ENCODE data around the gene ACTL7B.
"Not testable (repeated sequence)": the region's sequence is repeated elsewhere in the genome, so short reads cannot be mapped to it uniquely, and the experiment has no call there.

ACTL7B gene

DNA sequence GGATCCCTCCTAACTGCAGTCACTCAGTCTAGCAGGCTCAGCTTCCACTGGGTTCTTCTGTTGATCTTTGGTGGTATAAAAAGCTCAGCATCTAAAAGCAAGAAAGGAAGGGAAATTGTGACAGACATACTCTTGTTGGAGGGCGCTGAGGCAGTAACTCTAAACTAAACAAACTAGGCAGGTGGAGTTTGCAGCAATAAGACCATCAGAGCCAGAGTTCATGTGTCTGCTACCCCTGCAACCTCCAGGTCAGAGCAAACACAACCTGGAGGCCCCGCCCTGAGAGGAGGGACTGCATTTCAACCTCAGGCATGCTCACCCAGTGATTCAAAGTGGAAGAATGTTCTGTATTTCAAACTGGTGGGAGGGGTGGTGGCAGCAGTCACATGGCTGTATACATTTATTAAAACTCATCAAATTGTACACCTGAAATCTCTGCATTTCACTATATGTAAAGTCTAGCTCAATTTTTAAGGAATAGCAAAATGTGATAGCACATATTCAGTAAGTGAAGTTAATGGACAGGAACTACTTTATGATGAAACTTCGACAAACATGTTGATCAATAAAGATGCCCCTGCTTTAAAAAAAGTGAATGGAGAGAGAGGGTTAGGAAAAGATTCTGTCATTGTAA lies 13.4 kb upstream of the ACTL7B start:
- peak; percentile 12 for DNase-seq

DNA sequence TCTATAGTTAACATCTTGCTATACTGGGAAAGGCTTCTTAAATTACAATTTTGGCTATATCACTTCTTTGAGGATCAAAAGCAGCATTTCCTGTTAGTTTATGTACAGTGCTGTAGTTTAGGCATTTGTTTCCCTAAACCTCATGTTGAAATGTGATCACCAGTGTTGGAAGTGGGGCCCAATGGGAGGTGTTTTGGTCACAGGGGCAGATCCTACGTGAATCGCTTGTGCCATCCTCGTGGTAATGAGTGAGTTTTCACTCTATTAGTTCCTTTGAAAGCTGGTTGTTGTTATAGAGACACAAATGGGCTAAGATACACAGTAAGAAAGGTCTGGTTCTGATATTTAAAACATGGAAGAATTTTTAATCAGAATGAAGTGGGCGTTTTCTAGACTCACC lies 12.0 kb upstream of the ACTL7B start:
- DNase-seq: no peak

DNA sequence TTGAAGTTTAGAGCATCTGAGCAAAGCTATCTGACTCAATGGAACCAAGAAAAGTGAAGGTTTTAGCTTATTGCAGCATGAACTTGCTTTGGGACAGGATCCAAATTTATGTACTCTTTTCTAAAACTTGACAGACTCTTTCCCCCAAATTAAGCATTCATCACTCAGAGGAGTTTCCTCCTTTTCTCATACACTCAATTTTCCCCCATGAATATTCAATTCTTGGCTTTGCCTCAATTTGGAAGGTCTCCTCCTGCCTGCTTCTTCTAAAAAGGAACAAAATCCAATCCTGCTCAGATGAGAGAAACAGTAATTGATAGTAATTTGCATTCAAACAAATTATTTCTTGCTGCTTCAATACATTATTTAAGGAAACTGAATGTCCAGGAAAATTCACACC lies 11.3 kb upstream of the ACTL7B start:
- no peak for DNase-seq

DNA sequence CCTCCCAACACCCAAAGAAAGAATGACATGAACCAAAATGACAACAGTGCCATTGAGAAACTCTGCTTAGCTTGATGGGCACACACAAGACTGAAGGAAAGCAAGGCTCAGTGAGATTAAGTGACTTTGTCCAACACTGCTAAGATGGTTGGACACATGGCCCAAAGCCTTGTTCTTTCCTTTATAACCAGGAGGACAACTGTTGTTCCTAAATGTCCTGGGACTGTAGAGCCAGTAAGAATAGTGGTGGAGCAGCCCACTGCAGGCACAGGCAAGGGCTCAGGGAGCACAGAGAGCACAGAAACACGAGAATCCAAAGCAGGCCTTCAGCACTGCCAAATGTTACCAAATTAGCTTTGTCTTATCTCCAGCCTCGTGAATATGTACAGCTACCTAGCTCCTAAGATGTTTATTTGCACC lies 10.2 kb upstream of the ACTL7B start:
- DNase-seq: no peak

DNA sequence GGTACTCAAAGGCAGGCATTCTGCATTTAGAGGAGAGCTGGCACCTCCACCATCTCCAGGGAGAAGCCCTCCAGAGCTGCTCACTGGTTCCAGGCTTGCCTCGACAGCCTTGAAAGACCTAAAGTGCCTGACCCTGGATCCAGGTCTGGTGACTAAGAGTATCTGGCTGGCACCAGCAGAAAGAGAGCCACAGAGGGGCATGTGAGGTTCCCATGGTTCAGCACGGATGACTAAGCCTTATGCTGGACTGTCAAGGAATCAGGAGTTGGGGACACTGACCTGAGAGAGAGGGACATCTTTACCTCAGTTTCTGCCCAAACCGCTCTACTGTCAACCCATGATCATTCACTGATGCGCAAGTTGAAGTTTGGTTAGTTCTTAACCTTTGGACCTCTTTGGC lies 9.3 kb upstream of the ACTL7B start:
- DNase-seq: no peak

DNA sequence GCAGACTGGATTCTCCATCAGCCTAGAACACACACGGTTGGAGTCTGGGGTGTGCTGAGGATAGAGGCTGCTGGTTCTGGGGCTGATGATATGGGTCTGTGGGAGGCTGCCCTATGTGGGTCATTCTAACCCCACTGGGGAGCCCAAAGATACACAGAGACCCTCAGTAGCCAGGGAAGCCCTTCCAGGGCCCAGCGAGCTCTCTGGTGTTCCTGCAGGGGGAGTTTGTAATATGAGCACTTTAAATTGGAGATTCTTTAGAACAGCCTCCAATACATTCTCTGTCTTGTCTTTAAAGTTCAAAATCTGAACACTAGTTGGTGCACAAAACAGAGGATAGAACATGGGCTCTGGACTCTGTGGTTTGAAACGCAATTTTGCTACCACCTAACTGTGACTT lies 8.7 kb upstream of the ACTL7B start:
- DNase-seq: no peak

DNA sequence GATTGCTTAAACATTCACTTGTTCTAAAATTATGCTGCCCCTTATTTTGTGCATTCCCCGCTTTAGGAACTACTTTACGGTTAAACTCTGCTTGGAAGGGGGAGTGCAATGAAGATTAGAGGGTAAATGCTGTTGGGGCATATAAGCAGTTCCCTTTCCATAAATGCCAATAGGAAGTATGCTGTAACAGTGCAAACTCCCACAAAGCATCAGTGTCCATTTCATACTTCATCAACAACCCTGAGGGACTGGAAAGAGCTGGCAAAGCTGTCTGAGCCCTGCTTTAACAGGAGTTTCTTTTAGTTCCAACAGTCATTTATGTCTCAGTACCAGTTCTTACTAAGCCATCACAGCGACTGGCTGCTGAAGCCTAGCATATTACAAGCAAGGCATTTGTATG lies 8.1 kb upstream of the ACTL7B start:
- no peak for DNase-seq

DNA sequence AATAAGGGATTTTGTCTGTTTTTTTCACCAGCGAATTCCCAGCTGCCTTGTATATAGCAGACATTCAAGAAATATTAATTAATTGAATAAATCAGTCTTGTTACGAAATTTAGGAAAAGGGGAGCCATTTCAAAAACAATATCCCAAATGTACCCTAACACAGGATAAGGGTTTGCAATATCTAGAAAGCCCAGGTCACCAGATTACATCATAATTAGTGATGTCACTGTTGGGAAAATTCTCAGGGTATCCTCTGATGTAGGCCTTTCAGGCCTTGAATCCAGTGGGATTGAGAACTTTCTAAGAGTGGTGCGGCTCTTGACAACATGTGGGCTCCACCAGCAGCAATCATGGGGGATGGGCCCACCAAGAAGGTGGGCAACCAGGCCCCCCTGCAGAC lies 6.2 kb upstream of the ACTL7B start, which contains the start of gene ACTL7A:
Gene ACTL7A, plus strand, starts transcription at position 270 of the 400 bp plus-strand sequence. Its CDS starts 57 bp downstream, at position 327.
- DNase-seq: no peak

DNA sequence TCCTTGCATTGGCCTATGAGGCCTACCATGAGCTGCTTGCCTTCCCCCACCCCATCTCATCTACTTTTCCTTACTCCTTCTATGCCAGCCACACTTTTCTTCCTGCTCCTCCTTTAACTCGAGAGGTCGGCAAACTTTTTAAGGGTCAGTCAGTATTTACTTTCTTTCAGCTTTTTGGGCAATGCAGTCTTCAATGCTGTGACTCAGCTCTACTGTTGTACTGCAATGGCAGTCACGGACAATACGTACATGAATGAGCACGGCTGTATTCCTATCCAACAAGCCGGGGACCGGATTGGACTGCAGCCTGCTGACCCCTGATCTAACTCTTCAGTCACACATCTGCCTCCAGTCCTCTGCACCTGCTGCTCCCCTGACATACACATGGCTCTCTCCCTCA lies 5.7 kb upstream of the ACTL7B start:
- DNase-seq: no peak

DNA sequence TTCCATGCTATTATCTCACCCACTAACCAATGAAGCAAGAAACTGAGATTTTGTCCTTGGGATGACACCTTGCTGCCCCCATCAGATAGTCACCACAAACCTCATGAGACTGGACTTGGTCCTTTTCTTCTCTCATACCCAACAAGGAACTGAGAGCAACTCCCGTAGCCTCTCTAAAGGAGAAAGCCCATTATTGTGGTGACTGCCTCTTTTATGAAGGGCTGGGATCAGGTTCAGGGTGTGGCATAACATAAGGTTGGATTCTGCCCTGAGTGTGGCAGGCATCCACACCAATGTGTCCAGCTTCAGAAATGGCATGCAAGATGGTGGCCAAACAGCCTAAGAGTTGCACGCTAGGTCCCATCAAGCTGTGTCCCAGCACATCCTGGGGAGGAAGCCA lies 5.0 kb upstream of the ACTL7B start:
- no peak for DNase-seq

DNA sequence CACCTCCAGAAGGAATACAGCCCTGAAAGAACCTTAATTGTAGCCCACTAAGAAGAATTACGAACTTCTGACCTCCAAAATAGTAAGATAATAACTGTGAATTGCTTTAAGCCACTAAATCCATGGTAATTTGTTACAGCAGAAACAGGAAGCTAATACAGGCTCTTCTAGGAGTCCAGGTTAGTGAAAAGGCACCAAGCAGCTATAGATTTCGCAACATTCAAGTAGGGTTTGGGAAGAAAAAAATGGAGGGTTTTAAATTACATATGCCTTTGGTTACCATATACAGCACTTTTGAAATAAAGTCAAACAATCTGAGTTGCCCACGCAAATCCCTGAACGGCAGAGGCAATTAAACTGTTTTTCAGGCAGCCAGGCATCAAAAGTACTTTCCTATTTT lies 4.6 kb upstream of the ACTL7B start:
- peak; percentile 19 for DNase-seq

DNA sequence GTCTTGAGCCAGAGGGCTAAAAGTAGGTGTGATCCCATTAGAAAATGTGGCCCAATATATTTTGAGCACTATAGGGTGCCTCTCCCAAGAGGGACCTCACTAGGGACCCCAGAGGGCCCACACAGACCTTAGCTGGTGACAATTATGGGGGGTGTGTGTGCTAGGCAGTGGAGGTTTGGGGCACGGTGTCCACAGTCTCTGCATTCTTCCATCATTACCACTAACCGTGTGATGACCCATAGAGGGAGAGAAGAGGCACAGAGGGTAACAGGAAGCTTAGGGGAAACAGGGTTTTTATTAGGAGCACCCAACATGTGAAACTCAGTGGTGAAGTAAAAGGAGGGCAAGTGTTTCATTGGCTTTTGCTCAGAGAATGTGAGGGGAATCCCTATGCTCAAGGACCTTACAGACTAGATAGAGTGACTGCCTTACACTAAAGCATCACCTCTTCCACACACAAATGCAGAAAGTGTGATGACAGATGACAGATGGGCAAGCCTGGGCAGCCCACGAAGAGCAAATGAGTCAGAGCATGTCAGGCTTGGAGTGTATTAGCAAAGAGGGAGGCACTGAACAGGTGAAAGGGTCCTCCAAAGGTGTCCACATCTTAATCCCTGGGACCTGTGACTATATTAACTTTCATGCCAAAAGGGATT lies 3.8 kb upstream of the ACTL7B start:
- DNase-seq: no peak

DNA sequence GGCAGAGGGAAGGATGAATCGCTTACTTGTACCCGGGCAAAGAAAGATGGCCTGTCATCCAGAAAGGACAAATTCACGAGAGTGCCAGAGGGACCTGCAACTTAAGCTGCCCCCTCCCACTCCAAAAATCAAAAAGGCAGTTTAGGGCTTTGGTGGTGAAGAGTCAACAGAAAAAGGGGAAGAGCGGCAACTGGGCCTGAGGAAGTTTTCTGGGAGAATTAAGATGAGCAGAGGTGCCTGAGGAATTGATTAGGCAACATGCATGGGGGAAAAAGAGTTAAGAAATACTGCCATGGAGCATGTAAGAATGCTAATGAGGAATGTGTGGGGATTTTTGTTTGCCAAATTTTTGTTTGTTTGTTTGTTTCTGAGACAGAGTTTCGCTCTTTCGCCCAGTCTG lies 1.8 kb upstream of the ACTL7B start:
- no peak for DNase-seq

DNA sequence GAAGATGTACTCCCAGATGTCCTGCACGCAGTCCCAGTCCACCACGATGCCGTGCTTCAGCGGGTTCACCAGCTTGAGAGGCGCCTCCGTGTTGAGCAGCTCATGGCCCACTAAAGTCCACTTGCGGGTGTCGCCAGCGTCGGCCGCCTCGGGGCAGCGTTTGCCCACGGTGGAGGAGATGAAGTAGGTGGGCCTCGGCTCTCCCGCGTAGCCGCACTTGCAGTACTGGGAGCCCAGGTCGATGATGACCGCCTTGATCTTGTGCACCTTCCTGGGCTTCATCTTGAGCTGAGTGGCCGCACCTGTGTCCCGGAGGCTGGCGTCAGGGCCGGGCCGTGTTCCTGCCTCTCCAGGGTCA lies 278 bp downstream of the ACTL7B start:
- no peak for DNase-seq

DNA sequence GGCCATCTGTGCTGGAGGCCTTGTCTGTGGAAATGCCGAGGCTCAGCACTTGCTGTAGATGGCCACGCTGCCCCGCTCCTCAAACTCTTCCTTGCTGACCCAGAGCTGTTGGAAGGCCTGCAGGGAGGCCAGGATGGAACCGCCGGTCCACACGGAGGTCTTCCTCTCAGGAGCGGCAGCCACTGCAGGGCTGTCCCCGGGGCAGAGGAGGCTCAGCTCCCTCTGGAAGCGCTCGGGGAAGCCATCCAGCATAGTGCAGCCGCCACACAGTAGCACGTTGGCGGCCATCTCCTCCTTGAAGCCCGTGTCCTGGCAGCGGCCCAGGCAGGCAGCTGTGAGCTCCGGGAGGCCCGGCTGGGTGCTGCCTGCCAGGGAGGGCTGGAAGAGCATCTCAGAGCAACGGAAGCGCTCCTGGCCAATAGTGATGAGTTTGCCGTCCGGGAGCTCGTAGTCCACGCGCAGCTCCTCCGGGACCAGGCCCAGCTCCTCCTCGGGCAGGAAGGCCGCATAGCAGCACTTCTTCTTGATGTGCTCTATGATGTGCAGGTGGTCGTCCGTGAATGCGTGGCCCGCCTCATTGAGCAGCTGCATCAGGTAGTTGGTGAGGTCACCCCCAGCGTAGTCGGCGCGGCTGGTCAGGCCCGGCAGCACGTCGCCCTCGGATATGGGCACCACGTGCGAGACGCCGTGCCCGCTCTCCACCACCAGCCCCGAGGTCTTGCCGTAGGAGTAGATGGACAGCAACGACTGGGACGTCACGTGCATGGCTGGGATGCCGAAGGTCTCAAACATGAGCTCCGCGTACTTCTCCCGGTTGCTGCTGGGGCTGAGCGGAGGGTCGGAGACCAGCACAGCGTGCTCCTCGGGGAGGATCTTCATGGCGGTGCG lies 901 bp downstream of the ACTL7B start:
- DNase-seq: no peak

DNA sequence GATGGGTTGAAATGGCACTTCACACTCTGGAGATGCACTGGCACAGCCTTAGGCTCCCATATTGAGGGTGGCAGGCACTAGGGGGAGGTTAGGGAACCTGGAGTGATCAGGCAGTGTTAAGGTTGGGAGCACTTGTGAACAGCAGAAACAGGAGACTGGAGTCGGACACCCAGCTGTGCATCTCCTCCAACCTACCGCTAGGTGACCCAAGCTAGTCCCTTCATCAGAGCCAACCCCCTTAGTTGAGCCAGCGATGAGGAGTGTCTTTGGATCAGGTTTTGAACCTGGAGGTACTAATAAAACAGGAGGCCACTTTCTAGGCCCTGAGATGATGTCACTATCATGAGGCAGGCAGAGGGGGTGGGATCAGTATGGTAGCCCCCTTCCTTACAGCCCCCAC lies 1.7 kb downstream of the ACTL7B start:
- no peak for DNase-seq

DNA sequence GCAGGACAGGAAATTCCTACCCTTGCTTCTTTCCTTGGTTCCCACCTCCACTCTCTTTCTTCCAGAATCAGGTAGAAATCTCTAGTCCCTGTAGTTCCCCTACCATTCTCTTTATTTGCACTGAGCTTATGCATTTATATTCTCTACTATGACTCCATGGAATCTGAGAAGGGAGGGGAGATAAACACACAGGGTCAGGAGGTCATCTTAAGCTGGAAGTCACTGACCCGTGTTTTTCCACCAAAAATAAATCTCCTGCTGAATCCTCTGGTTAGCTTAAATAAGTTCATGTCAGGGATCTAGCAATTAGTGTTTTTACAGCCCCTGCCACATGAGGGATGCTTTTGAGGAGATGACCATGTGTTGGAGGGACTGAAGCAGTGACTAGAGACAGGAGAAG lies 3.7 kb downstream of the ACTL7B start:
- DNase-seq: no peak

DNA sequence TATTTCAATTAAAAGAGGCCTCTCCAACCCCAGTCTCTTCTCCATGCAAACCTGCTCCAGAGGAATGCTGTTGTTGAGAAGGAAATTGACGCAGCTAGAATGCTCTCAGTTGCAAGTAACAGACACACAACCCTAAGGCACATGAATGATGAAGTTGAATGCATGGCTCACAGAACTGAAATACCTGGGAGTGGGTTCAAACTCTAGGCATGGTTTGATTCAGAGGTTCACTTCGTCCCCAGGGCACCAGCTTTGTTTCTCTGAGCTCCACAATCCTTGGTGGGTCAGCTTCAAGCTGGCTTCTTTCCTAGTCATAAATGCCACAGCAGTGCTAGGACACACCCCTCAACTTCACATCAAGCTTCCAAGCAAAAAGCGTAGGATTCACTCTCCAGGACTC lies 4.6 kb downstream of the ACTL7B start:
- DNase-seq: no peak

DNA sequence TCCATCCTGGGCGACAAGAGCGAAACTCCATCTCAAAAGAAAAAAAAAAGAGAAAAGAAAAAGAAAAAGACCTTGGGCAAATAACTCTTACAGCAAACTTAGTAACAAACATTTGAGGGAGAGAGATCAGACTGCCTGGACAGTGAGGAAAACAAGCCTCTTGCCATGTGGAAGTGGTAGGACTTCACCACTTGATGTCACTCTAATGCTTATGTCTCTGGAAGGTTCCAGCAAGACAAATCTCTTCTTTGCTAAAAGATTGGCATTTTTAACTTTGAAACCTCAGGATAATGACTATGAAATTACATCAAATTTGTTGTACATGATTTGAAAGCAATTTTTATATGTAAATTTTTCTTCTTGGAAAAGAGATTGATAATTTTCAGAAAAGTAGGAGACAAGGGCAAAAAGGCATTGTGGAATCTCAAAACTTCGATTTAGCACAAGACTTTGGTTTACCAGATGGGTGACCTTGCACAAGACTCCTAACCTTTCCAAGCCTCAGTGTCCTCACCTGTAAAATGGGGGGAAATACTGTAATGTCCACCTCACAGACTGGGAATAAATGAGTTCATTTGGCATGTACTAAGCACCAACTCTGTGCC lies 5.4 kb downstream of the ACTL7B start:
- no peak for DNase-seq

DNA sequence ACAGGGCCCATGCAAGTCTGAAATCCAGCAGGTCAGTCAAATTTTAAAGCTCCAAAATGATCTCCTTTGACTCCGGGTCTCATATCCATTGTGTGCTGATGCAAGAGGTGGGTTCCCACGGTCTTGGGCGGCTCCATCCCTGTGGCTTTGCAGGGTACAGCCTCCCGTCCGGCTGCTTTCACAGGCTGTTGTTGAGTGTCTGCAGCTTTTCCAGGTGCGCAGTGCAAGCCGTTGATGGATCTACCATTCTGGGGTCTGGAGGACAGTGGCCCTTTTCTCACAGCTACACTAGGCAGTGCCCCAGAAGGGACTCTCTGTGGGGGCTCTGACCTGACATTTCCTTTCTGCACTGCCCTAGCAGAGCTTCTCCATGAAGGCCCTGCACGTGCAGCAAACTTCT lies 7.5 kb downstream of the ACTL7B start:
- not testable (repeated sequence) for DNase-seq

DNA sequence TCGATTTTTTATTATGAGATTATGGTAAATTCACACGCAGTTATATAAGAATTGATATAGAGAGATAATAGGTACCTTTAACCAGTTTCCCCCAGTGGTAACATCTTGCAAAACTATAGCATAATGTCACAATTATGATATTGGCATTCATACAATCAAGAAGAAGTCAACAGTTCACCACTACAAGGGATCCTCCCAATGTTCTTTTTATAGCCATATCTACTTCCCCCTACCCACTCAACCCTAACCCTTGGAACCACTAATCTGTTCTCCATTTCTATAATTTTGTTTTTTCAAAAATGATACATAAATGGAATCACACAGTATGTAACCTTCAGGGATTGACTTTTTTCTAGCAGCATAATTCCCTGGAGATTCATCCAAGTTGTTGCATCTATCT lies 9.8 kb downstream of the ACTL7B start:
- DNase-seq: no peak

DNA sequence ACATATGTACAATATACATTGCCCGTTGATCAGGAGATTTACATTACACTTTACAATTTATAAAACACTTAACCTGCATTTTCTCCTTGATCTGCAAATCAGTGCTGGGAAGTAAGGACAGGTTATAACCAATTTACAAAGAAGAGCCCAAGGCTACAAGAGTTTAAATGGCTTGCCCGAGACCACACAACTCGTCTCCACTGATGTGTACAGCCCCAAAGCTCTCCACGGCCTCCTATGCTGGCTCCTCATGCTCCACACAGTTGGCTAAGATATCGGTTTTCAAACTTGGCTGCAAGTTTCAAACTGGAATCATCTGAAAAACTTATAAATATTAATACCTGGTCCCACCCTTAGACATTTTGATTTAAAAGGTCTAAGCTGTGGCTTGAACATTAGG lies 10.3 kb downstream of the ACTL7B start:
- DNase-seq: no peak

DNA sequence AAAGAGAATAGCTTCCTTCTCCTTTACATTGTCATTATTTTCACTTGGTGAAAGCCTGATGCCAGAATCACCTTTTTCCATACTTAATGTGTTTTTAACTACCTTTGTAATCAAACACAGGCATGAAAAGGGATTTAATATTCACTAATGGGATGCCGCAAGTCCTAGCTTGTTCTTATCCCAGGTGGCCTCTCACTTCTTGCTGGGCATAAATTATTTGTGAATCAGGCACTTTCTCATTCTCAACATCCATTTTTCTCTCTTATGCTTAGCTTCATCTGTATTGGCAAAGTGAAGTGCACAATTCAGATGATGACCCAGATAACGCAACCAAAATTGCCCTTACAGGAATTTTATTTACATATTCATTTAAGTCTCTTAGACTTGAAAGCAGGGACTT lies 10.9 kb downstream of the ACTL7B start:
- DNase-seq: no peak

DNA sequence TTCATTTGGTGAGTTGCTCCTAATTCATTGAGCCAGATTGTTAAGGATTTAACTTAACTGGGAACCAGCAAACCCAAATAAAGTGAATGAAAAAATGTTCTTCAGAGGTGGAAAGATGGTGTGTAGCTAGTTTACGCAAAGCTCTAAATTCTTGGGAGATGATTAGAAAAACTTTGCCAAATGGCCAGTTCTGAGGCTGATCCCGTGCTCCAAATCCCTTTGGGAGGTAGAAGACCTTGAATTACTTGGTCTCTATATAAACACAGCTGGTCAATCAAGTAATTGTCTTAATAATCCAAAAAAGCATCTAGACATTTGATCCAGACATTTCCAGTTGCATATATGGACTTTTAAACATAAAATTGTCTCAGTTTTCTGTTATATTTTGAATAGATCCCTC lies 11.4 kb downstream of the ACTL7B start:
- DNase-seq: no peak

All from fibroblast of skin of right quadriceps (primary cell).